NCI-H345 treated with DMSO at 0.1 percent for 48 hours (cell line): ENCODE results near the gene CEBPA.
"Not testable (repeated sequence)": the region's sequence is repeated elsewhere in the genome, so short reads cannot be mapped to it uniquely, and the experiment has no call there.

Experiments
- DNase-seq: peaks from one replicate; lab custom pipeline; 2025; ENCODE audit not compliant: unreplicated experiment; lab: John Stamatoyannopoulos, UW

CEBPA gene

DNA sequence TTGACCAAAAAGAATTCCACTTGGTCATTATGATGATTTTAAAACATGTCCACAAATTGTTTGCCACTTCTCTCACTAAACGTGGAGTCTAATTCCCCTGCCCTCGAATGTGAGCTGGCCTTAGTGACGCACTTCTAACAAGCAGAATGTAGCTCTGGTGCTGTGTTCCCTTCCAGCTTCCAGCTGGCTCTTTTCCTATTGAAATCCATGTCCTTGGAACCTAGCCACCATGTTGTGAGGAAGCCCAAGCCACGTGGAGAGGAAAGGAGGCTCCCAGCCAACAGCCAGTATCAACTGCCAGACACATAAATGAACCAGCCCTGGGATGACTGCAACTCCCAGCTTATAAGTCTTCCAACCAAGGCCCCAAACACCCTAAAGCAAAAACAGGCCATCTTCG, 23.6 kb upstream of the CEBPA start:
- no peak for DNase-seq

GRCh38 chr19:33324628-33325027, 22.3 kb upstream of the CEBPA start:
- no peak for DNase-seq

GRCh38 chr19:33323093-33323820, 20.9 kb upstream of the CEBPA start:
- no peak for DNase-seq

DNA sequence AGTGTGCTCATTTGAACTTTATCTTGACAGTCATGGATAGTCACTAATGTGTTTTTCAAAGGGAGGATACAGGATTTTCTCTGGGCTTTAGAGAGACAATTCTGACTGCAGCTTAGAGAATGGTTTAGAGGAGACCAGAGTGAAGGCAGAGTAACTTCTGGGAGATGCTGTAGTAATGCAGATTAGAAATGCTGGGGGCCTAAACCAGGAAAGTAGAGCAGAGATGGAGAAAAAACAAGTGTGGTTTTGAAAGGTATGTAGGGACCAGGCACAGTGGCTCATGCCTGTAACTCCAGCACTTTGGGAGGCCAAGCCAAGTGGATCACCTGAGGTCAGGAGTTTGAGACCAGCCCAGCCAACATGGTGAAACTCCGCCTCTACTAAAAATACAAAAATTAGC, 18.3 kb upstream of the CEBPA start:
- DNase-seq = no peak

DNA sequence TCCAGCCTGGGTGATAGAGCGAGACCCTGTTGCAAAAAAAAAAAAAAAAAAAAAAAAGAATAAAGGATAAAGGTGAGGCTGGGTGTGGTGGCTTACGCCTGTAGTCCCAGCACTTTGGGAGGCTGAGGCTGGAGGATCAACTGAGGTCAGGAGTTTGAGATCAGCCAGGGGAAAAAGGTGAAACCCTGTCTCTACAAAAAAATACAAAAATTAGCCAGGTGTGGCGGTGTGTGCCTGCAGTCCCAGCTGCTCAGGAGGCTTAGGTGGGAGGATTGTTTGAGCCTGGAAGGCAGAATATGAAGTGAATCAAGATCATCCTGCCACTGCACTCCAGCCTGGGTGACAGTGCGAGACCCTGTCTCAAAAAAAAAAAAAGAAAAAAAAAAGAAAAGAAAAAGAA, 15.7 kb upstream of the CEBPA start:
- not testable (repeated sequence) for DNase-seq

GRCh38 chr19:33317517-33317916, 15.2 kb upstream of the CEBPA start:
- DNase-seq = no peak

DNA sequence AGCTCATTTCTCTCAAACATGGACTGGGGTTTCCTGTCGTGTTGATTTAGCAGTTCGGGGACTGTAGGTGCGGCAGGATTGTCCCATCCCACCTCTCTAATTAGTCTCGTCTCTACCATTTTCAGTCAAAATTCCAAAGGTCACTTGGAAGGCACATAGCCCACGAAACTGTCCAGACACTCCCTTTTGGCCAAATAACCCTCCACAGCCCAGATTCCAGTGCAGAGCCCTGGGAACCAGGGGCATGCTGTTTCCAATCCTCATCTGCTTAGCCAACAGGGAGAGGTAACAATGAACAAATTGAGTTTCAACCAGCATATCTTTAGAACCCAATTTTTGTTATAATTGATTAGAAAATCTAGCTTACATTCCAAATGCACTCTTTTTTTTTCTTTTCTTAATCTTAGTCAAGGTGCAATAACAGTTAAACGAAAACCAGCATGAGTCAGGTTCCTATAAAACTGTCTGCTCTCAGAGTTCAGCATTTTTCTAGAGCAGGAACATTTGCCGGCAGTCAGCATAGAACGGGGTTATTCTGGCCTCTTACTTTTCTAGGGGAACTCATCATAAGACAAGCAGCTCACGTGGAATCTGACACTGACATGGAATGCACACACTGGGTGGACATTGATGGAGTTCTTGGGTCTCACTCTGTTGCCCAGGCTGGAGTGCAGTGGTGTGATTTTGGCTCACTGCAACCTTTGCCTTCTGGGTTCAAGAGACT, 14.4 kb upstream of the CEBPA start:
- DNase-seq = no peak

DNA sequence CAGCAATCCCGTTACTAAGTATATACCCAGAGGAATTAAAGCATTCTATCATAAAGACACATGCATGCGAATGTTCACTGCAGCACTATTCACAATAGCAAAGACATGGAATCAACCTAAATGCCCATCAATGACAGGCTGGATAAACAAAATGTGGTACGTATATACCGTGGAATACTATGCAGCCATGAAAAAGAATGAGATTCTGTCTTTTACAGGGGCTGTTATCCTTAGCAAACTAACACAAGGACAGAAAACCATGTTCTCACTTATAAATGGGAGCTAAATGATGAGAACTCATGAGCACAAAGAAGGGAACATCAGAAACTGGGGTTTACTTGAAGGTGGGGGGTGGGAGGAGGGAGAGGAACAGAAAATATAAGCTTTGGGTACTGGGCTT, 10.5 kb upstream of the CEBPA start:
- not testable (repeated sequence) for DNase-seq

DNA sequence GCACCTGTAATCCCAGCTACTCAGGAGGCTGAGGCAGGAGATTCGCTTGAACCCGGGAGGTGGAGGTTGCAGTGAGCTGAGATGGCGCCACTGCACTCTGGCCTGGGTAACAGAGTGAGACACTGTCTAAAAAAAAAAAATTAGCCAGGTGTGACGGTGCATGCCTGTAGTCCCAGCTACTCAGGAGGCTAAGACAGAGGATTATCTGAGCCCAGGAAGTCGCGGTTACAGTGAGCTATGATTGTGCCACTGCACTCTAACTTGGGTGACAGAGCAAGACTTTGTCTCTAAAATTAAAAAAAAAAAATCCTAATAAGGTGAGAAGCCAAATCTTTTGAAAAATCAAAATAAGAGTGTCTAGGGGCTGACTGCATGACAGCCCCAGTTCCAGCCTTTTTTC, 9.7 kb upstream of the CEBPA start:
- no peak for DNase-seq

DNA sequence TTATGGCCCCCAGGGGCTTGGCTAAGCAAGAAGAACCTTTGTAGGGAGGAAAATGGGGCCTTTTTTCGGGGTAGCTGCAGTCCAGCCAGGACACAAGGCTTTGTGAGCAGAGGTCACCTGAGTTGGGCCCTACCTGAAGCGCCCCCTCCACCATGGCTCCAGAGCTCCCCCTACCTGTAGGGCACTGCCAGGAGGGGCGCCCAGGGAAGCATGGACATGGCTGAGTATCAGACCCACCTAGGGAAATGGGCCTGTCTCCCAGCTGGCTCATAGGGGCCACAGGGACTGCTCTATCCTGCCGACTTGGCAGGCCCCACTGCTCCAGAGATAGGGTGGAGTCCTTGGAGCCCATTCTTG, 9.0 kb upstream of the CEBPA start:
- no peak for DNase-seq

DNA sequence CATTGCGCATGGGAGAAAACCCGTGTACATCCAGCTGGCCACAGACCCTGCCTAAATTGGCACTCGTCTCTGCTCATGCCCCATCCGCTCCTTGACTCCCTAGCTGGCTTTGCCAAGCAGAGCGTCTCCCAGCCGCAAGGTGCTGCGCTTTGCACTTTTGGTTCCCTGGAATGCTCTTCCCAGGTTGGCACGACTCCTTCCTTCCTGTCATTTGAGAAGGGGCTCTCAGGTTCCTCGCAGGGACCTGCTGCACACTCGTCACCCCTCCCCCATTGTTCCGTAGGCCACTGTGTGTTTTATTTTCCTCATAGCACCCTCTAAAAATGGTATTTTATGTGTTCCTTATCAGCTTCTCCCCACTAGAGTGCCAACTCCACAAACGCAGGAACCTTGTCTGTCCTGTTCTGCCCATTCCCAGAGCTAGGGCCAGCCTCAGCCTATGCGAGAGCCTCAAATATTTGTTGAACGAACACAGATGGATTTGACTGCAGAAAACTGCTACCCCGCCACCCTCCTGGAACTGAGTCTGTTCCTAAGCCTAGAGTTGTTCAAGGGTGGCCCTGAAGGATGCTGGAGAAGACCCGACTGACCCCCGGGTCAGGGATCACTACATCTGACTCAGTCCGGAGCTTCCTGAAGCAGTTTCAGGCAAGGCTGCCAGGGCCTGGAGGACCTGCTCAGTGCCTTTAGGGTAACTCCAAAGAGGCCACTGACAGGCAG, 8.4 kb upstream of the CEBPA start:
- no peak for DNase-seq

DNA sequence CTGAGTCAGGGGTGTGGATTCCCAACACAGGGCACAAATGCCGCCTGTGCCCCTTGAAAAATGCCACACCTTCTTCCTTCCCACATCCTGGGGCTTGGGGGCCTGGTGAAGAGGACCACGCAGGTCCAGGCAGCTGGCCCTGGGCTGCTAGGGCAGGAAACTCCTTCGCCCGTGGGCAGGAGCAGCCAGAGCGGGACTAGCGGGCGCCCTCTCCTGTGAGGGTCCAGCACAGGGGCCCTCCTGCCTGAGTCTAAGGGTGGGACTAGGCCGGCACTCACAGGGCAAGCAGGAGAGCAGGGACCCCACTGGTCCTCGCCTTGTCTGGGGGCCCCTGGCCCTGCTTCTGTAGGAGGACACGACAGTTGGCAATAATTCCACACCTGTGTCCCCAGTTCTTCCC, 7.5 kb upstream of the CEBPA start:
- no peak for DNase-seq

- no peak for DNase-seq
These were observed 4.8 kb upstream of the CEBPA start for GRCh38 chr19:33306853-33307792.

DNA sequence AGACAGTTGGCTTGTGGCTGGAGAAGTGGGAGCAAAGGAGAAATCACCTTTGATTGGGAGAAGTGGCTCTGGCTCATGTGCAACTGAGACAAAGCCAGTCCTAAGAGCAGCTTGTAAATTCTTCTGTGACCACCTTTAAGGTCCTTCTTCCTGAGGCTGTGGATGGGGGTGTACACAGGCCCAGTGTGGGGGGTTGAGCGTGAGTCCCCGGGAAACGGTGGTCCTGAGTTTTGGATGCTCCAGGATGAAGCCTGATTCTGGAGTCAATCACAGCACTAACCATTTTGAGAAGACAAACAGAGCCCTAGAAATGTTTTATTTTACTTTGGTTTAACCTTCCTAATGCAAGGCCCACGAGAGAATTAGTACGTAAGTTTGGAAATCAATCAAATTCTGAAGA, 3.9 kb upstream of the CEBPA start:
- no peak for DNase-seq

DNA sequence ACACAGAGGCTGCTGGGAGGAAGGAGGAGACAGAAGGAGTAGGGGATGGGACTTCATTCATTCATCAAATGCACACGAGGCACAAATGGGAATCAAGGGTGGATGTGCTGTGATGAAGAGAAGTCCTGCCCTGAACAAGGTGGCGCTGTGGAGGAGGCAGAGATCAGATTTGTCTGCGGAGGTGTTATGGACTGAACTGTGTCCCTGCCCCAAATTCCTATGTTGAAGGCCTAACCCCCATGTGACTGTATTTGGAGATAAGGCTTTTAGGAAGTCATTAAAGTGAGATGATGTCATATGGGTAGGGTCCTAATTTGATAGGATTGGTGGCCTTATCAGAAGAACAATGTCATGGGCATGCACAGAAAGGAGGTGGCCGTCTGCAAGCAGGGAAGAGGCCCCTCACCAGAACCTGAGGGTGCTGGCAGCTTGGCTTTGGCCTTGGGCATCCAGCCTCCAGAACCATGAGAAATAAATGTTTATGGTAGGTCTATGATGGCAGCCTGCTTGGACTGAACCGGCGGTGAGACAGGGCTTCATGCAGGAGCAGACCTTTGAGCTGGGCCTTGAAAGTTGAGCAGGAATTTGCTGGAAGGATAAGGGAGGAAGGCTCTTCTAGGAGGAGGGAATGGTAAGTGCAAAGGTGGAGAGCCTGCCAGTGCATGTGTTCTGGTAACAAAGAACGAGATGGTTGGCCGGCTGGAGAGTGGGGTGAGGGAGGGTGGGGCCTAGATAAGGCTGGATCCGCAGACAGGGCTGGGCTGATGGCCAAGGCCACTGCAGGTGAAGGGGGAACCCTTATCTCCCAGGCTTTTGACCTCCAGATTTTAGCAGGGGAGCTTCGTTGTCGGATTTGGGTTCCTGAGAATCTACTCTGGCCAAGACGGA, 2.7 kb upstream of the CEBPA start:
- no peak for DNase-seq

DNA sequence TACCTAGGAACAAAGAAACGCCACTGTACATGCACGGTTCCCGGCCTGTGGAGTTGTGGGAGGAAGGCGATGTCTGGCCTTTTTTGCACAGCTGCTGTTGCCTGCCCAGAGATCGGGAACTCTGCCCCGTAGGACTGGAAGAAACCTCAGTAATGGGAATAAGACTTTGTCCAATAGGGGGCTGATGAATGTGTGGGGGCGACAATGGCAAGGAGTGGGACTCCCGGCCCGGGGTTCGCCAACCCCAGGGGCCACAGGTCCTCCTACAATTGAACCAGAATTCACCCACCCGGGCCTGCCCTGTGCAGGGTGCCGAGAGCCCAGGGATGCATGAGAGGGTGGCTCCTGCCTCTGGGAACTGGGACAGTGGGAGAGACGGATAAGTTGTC, 2.0 kb upstream of the CEBPA start:
- DNase-seq = no peak

- no peak for DNase-seq
These were observed 1.5 kb upstream of the CEBPA start for GRCh38 chr19:33303791-33304345.

- peak; percentile 23 for DNase-seq
These were observed 848 bp upstream of the CEBPA start for GRCh38 chr19:33302974-33303790.

DNA sequence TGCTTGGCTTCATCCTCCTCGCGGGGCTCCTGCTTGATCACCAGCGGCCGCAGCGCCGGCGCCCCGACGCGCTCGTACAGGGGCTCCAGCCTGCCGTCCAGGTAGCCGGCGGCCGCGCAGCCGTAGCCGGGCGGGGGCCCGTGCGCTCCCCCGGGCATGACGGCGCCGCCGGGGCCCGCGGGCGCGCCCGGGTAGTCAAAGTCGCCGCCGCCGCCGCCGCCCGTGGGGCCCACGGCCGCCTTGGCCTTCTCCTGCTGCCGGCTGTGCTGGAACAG, 497 bp downstream of the CEBPA start:
- DNase-seq = no peak
